Mesendoderm (in vitro differentiated cells): ENCODE results near the gene MIR17HG.

ENCODE experiments used
- DNase-seq: peaks from one replicate; pipeline ENCODE4 v3.0.0; 2013
- H2AK5ac ChIP-seq: 2 replicates; pipeline ENCODE4 v1.6.1; 2013; ENCODE audit warnings: low read length, inconsistent platforms
- H2BK120ac ChIP-seq: 2 replicates; pipeline ENCODE4 v1.6.1; 2013; ENCODE audit warnings: low read depth, mild to moderate bottlenecking, low read length, moderate library complexity, mixed read lengths
- H2BK15ac ChIP-seq: replicated peaks from 2 replicates; pipeline ENCODE4 v1.6.1; 2013; ENCODE audit warnings: low read depth, mild to moderate bottlenecking, moderate library complexity
- H2BK5ac ChIP-seq: 2 replicates; pipeline ENCODE4 v1.6.1; 2013; ENCODE audit warnings: low read length, inconsistent platforms
- H3K18ac ChIP-seq: 2 replicates; pipeline ENCODE4 v1.6.1; 2013; ENCODE audit warnings: mild to moderate bottlenecking, low read length, mixed read lengths
- H3K23ac ChIP-seq: one replicate; pipeline ENCODE4 v1.6.1; 2013; ENCODE audit warnings: low read length
- H3K27ac ChIP-seq: 2 replicates; pipeline ENCODE4 v1.5.1; 2013; ENCODE audit warnings: low read depth, mild to moderate bottlenecking, inconsistent platforms, low read length, moderate library complexity
- H3K27me3 ChIP-seq: 2 replicates; pipeline ENCODE4 v1.6.1; 2013; ENCODE audit warnings: low read length, control low read depth, mild to moderate bottlenecking, inconsistent platforms; ENCODE audit not compliant: insufficient read depth, poor library complexity
- H3K36me3 ChIP-seq: 2 replicates; pipeline ENCODE4 v1.6.1; 2013; ENCODE audit warnings: low read length, inconsistent platforms; ENCODE audit not compliant: control insufficient read depth, insufficient read depth
- H3K4ac ChIP-seq: one replicate; pipeline ENCODE4 v1.6.1; 2013; ENCODE audit warnings: low read depth, mild to moderate bottlenecking, low read length, moderate library complexity
- H3K4me1 ChIP-seq: 2 replicates; pipeline ENCODE4 v1.6.1; 2013; ENCODE audit warnings: low read depth, low read length, inconsistent platforms; ENCODE audit not compliant: control insufficient read depth
- H3K4me2 ChIP-seq: 2 replicates; pipeline ENCODE4 v1.6.1; 2013; ENCODE audit warnings: low read length
- H3K4me3 ChIP-seq: 2 replicates; pipeline ENCODE4 v1.5.1; 2013; ENCODE audit warnings: mild to moderate bottlenecking, low read length
- H3K56ac ChIP-seq: one replicate; pipeline ENCODE4 v1.6.1; 2013; ENCODE audit warnings: low read length
- H3K79me1 ChIP-seq: 2 replicates; pipeline ENCODE4 v1.6.1; 2013; ENCODE audit warnings: low read length, inconsistent platforms
- H3K79me2 ChIP-seq: 2 replicates; pipeline ENCODE4 v1.6.1; 2013; ENCODE audit warnings: mild to moderate bottlenecking, low read length; ENCODE audit not compliant: control insufficient read depth, insufficient read depth
- H3K9ac ChIP-seq: 2 replicates; pipeline ENCODE4 v1.6.1; 2013; ENCODE audit warnings: low read length, inconsistent platforms
- H4K5ac ChIP-seq: one replicate; pipeline ENCODE4 v1.6.1; 2013; ENCODE audit warnings: low read length
- H4K8ac ChIP-seq: one replicate; pipeline ENCODE4 v1.6.1; 2013; ENCODE audit warnings: low read depth, mild to moderate bottlenecking, control low read depth, low read length, moderate library complexity
- whole genome bisulfite sequencing: extraction: QIAGEN DNeasy Blood & Tissue Kit; methylation state at CpG from one replicate; pipeline ENCODE4 v1.1.7; 2013; ENCODE audit warnings: low lambda C conversion rate, missing lambda C conversion rate; ENCODE audit not compliant: insufficient coverage; ENCODE audit errors: extremely low coverage; 5-methylcytosine and 5-hydroxymethylcytosine counted together

Gene MIR17HG

DNA sequence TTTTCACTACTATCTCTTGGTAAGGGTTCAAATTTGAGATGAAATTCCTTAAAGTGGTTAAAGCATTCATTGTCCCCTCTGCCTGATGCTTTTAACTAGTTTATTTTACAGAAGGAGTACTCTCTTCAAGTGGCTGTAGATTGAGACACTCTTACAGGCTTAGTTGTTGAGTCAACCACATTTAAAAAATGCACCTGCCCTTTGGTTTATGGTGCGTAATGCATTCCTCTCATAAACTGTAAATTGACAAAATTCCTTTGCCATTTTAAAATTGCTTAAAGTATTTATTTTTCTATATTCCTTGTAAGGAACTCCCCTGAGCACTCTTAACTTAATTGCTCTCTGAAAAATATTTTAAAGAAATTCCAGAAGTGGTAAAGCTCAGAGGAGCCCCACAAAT, 50.1 kb downstream of the MIR17HG start:
- H2BK5ac ChIP-seq, result no peak overlapping the region
- H3K27ac ChIP-seq, result no peak overlapping the region
- H4K5ac ChIP-seq, result no peak overlapping the region
- H2BK15ac ChIP-seq, result no peak overlapping the region
- no peak overlapping the region for H3K23ac ChIP-seq
- no peaks in the 10 kb centered on the region for H3K79me1 ChIP-seq
- no peak overlapping the region for H2AK5ac ChIP-seq
- no peak overlapping the region for H3K56ac ChIP-seq
- H3K4me2 ChIP-seq, result no peak overlapping the region
- no peak overlapping the region for H4K8ac ChIP-seq
- no peak for DNase-seq
- H3K18ac ChIP-seq, result no peak overlapping the region
- no peaks in the 10 kb centered on the region for H3K36me3 ChIP-seq
- H3K27me3 ChIP-seq, result peaks cover 16% of the 10 kb centered on the region
- H3K79me2 ChIP-seq, result no peaks in the 10 kb centered on the region
- no CpG with 5 or more reads among the region's 1 CpG for WGBS
- H3K4me1 ChIP-seq, result no peaks in the 10 kb centered on the region
- H3K4me3 ChIP-seq, result no peak overlapping the region
- H3K9ac ChIP-seq, result no peak overlapping the region
- H2BK120ac ChIP-seq, result no peak overlapping the region
- H3K4ac ChIP-seq, result no peak overlapping the region

DNA sequence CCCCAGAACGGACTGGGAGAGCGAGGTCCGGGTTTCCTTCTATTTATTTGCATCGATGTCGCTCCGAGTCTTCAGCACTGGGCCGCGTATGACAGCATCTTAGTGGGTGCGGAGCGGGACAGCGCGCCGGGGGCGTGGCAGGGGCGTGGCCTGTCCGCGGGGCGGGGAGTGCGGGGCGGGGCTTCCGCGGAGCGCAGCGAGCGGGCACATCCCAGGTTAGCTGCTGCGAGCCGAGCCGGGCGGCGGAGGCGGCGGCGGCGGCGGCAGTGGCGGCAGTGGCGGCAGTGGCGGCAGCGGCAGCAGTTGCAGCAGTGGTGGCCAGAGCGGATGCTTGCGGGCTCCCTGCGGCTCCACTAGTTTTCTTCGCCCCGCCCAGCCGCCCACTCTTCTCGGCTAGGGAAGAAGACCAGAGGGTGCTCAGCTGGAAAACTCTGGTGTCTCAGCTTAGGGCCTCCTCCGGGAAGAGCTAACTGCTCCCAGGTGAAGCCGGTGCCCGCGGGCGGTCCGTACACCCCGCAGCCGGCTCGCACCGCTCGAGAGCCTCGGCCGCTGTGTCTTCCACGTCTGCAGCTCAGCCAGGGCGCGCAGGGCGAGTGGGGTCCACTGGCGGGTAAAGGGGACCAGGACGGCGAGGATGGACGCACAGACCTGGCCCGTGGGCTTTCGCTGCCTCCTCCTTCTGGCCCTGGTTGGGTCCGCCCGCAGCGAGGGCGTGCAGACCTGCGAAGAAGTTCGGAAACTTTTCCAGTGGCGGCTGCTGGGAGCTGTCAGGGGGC, 51.1 kb downstream of the MIR17HG start, which contains the start of gene GPC5:
Gene GPC5 (plus strand): TSS at position 209 of the 776 bp plus-strand sequence.
- H2BK5ac ChIP-seq, result no peak within 1 kb of the TSS
- no peak within 1 kb of the TSS for H4K5ac ChIP-seq
- no peaks in the 10 kb centered on the region for H3K4me1 ChIP-seq
- peak within 1 kb of the TSS; percentile 35 for H3K4me3 ChIP-seq
- H3K27me3 ChIP-seq, result peaks cover 16% of the 10 kb centered on the region
- DNase-seq, result peak; percentile 81
- no peaks in the 10 kb centered on the region for H3K36me3 ChIP-seq
- H3K4ac ChIP-seq, result no peak within 1 kb of the TSS
- WGBS, result no CpG with 5 or more reads among the region's 76 CpGs
- H3K79me1 ChIP-seq, result no peaks in the 10 kb centered on the region
- H2AK5ac ChIP-seq, result no peak within 1 kb of the TSS
- H3K79me2 ChIP-seq, result no peaks in the 10 kb centered on the region
- no peak within 1 kb of the TSS for H3K23ac ChIP-seq
- no peak within 1 kb of the TSS for H3K18ac ChIP-seq
- no peak within 1 kb of the TSS for H2BK15ac ChIP-seq
- H2BK120ac ChIP-seq, result no peak within 1 kb of the TSS
- H3K56ac ChIP-seq, result peak within 1 kb of the TSS; percentile 61
- no peak within 1 kb of the TSS for H3K27ac ChIP-seq
- H3K9ac ChIP-seq, result peak within 1 kb of the TSS; percentile 57
- no peak within 1 kb of the TSS for H4K8ac ChIP-seq
- peak within 1 kb of the TSS; percentile 48 for H3K4me2 ChIP-seq

GRCh38 chr13:91399189-91400062, 51.9 kb downstream of the MIR17HG start:
- no peak for DNase-seq
- Histone ChIP-seq H3K4me1 (no peaks in the 10 kb centered on the region), H2BK120ac (no peak overlapping the region), H2BK5ac (no peak overlapping the region), H3K4me2 (peak overlapping the region; percentile 48), H3K79me2 (no peaks in the 10 kb centered on the region), H3K9ac (peak overlapping the region; percentile 57), H4K8ac (no peak overlapping the region), H3K18ac (no peak overlapping the region), H3K4ac (no peak overlapping the region), H3K4me3 (no peak overlapping the region), H3K27me3 (peaks cover 16% of the 10 kb centered on the region), H3K79me1 (no peaks in the 10 kb centered on the region), H3K36me3 (no peaks in the 10 kb centered on the region), H2BK15ac (no peak overlapping the region), H3K27ac (no peak overlapping the region), H2AK5ac (no peak overlapping the region), H3K56ac (peak overlapping the region; percentile 61), H4K5ac (no peak overlapping the region), H3K23ac (peak overlapping the region; percentile 50)
- no CpG with 5 or more reads among the region's 44 CpGs for WGBS

DNA sequence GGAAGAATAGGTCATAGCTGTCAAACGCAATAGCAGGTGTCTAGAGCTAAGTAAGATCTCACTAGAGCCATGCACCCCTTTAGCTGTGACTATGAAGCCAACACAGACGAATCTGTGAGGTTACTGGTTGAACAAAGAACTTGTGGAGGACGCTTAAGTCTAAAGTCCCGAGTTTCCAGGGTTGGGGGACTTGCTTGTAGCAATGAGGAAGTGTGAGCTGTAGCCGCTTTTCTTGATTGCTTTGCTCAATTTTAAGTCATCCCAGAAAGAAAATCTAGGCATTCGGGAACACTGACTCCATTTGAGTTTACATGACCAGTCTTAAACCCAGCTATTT, 52.5 kb downstream of the MIR17HG start:
- no peak overlapping the region for H4K5ac ChIP-seq
- H2BK120ac ChIP-seq, result no peak overlapping the region
- no CpG with 5 or more reads among the region's 6 CpGs for WGBS
- H3K23ac ChIP-seq, result no peak overlapping the region
- H3K79me1 ChIP-seq, result no peaks in the 10 kb centered on the region
- no peaks in the 10 kb centered on the region for H3K79me2 ChIP-seq
- no peak for DNase-seq
- no peak overlapping the region for H3K4me3 ChIP-seq
- H3K4ac ChIP-seq, result no peak overlapping the region
- H4K8ac ChIP-seq, result no peak overlapping the region
- H3K27ac ChIP-seq, result no peak overlapping the region
- no peak overlapping the region for H3K9ac ChIP-seq
- H3K56ac ChIP-seq, result no peak overlapping the region
- no peaks in the 10 kb centered on the region for H3K4me1 ChIP-seq
- no peak overlapping the region for H2BK15ac ChIP-seq
- no peak overlapping the region for H3K4me2 ChIP-seq
- H2AK5ac ChIP-seq, result no peak overlapping the region
- H3K36me3 ChIP-seq, result no peaks in the 10 kb centered on the region
- H2BK5ac ChIP-seq, result no peak overlapping the region
- no peak overlapping the region for H3K18ac ChIP-seq
- H3K27me3 ChIP-seq, result peaks cover 16% of the 10 kb centered on the region

- Histone ChIP-seq H2BK120ac (no peak overlapping the region), H3K9ac (no peak overlapping the region), H3K56ac (no peak overlapping the region), H3K18ac (no peak overlapping the region), H2AK5ac (no peak overlapping the region), H4K5ac (no peak overlapping the region), H3K23ac (no peak overlapping the region), H3K4me3 (no peak overlapping the region), H3K4me2 (no peak overlapping the region), H2BK15ac (no peak overlapping the region), H3K79me1 (no peaks in the 10 kb centered on the region), H2BK5ac (no peak overlapping the region), H3K27me3 (peaks cover 16% of the 10 kb centered on the region), H3K79me2 (no peaks in the 10 kb centered on the region), H3K4ac (no peak overlapping the region), H3K27ac (no peak overlapping the region), H3K4me1 (no peaks in the 10 kb centered on the region), H3K36me3 (no peaks in the 10 kb centered on the region), H4K8ac (no peak overlapping the region)
- WGBS, result no CpG with 5 or more reads among the region's 3 CpGs
- DNase-seq, result no peak
These were observed 53.2 kb downstream of the MIR17HG start for GRCh38 chr13:91400671-91401070.
